ENCODE results near the gene CDK14.

The CDK14 gene

GRCh38 chr7:91182819-91183764 lies 587.0 kb downstream of the CDK14 start:
- DNase-seq, result no peak

DNA sequence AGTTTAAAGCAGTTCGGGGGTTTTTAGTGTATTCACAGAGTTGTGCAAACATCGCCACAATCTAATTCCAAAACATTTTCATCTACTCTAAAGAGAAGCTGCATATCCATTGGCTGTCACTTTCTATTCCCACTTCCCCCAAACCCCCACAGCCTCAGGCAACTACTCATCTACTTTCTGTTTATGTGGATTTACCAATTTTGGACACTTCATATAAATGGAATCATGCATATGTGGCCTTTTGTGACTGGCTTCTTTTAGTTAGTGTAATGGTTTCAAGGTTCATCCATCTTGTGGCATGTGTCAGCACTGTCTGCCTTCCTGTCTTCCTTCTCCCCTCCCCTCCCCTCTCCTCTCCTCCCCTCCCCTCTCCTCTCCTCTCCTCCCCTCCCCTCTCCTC lies 589.6 kb downstream of the CDK14 start:
- no peak for DNase-seq

GRCh38 chr7:91187061-91187460 lies 590.9 kb downstream of the CDK14 start:
- no peak for DNase-seq

DNA sequence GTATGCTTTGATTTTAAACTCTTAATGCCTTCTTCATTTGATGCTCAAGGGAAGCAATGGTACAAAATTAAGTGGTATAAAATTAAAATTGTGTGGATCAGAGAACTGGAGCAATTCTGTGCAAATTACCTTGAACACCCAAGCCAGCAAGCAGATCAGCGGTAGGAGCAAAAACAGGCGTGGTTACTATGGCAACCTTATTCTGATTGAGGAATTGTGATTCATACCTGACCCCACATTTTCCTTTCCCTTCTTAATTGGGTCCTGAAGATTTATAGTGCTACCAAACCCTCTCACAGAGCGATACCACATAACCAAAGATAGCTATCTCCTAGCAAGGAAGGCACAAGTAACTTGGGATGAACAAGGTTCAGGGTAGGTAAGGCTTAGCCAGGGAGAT lies 595.6 kb downstream of the CDK14 start:
- no peak for DNase-seq

- DNase-seq, result no peak
Measured at GRCh38 chr7:91193141-91193540, 597.0 kb downstream of the CDK14 start.

- DNase-seq, result no peak
Measured at GRCh38 chr7:91194841-91195240, 598.7 kb downstream of the CDK14 start.

- DNase-seq, result no peak
Measured at GRCh38 chr7:91196058-91196457, 599.9 kb downstream of the CDK14 start.

DNA sequence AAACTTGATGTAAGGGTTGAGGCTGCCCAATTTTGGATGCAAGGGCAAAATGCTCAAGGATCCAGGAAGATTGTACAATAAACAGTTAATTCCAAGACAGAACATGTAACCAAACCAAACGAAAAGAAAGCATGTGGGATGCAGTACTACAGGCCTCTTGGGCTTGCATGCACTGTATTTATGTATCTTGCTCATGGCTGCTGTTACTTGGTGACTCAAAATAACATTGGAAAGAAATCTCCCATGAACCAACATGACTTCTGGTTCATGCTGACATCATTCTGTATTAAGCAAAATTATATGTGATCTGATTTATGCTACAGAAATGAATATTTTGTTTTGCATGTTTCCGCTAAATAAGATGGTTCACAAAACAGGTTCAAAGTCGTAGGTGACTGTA lies 602.2 kb downstream of the CDK14 start:
- no peak for DNase-seq

DNA sequence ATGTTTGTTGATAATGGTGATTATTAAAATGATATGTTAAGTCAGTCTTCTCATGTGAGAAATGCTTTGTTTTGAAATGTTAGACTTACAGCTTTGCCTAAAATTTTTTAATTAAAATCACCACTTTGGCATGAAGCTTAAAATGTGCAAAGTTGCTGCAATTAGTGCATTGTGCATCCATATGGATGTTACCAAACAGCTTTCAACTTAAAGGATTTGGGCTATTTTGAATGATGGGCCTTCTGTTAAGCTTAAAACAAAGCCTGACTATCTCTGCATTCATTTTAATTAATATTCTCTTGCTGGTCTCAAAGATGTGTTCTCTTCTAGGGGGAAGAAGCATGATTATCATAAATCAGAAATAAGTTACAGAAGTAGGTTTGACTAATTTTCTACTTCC lies 603.5 kb downstream of the CDK14 start:
- DNase-seq, result no peak

DNA sequence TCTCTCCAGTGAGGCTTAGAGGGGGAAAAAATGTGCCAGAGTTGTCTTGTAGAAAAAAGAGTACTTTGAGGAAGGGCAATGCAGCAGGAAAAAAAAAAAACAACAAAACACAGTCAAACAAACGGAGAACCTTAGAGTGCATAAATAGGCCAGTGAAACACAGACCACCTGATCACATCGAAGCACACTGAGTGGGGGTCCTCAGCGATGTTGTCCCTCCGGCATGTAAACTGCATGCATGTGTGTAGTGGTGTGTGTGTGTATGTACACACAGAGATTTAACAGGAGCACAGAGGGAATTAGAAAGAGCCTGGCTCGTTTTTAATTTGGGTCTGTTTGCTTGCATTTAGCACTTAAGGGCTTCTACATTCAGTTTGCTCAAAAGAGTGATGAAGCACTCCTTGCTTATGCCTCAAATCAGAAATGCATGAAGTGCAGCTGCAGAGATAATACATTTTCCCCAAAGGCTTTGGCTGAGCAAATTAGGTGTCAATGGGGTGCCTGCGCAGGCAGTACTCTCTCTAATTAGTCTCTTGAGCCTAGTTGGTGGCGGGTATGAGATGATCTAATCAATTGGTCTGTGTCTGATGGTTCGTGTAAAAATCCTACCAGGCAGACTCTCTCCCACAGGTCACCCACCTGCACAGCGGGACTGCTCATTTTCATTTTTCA lies 605.5 kb downstream of the CDK14 start:
- peak; percentile 22 for DNase-seq

DNA sequence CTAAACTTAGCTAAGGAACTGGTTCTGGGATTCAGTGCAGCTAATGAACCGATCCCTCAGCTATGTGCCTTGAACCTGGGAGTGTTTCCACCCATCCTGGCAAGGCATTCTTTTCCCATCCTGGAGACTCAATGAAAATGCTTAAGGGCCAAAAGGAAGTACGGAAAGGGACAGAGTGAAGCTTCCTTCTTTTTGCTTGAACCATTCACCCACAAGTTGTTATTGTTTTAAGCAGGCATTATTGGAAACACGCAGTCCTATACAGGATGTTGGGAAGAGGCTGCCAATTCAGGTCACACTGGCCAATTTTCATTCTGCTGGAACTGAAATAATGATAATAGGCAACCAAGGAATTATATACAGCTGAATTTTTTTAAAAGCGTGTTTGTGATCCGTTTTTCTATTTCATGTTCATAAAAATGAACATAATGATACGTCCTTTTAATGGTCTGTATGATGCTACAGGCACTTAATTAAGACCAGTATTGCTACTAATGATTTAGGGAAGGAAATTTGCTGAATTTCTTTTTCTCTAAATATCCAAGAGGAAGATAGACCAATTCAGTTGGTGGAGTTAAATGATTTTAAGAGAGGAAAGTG lies 610.3 kb downstream of the CDK14 start:
- DNase-seq, result no peak

DNA sequence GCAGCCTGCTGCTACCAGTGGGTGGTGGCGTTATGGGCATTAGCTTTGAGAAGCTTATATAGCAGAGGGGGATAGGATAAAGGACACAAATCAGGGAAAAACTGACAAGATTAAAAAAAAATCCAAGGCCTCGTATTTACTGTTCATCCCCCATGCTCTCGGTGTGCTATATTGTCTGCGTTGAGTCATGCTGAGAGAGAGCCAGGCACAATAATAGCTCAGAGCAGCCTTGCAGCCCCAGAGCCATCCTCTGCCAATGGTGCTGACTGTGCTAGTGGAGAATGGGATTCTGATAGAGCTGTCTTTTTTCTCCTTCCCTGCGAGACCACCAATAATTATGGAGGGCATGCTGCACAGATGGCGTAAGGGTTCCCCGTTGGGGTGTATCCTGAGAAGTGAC lies 616.5 kb downstream of the CDK14 start:
- no peak for DNase-seq

DNA sequence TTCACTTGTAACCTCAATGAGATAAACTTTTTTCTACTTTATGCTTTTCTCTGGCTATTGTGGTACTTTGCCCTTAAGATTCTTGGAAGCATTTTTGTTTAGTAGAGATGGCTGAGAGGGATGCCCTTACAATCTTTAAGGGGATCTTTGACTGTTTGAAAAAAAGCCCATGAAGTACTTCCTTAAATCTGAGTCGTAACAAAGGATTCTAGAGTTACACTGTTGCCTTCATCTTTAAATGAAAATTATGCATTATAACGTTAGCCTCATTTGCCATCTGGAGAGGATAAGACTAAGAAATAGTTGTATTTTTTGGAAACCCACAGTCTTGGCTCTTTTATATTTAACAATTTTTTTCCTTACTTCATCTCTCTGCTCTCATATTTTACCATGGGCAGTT lies 630.3 kb downstream of the CDK14 start:
- DNase-seq, result no peak

DNA sequence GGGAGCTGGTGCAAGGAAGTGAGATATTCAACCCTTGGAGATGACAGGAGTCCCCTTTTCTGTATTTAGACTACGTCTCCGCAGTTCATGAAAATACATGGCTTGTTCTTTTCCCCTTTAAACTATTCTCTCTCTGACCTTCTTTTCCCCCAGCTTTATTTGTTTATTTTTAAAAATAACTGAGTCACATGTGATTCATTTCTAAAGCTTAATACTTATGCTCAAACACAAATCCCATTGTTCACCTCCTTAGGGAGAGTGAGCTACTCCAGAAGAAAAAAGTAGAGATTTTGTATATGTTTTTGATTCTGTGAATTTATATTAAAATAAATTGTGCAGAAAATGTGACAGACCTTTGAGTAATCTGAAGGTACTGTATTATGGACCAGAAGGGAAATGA lies 632.2 kb downstream of the CDK14 start:
- DNase-seq, result no peak

DNA sequence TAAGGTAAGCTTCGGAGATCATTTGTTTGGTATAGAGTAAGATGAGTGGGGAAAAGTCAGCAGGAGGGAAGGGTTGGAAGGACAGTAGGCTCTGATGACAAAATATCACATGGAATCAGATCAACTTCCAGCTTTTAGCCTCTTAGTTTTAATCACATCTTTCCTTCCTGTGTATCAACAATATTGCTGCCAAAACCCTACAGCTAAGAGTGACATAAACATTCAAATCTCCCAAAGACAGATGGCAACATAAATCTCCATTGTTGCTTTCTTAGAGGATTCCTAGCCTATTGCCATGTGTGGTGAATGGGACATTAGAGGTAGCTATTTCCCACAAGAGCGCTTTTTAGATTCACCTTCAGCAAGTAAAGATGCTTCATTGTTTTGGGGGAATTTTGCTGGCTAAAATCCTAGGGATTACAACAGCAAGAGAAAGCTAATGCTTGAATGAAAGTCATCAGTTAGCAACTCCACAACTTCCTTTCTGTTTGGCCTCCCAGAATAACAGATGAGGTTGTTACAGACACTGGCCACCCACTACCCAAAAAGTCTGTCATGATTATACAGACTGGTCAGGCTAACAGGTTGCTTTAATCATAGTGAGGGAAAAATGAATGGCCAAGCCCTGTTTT lies 632.9 kb downstream of the CDK14 start:
- no peak for DNase-seq

- no peak for DNase-seq
Measured at GRCh38 chr7:91230100-91230499, 634.0 kb downstream of the CDK14 start.

DNA sequence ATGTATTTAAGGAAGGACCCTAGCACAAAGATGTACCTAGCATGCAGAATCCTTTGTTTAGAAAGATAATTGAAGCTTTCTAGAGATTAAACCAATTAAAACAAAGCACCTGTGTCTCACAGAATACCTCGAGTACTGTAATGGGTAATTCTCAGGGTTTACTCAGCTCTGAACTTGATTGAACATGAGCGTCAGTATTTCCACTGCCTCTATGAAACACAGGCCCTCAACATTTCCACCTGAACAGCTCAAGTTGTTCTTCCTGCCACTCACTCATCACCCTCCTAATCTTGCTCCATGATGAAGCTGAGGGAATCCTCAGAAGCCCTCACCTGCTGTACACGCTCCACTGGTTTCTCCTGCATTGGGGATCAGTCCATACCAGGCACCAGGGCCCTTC lies 634.4 kb downstream of the CDK14 start:
- no peak for DNase-seq

DNA sequence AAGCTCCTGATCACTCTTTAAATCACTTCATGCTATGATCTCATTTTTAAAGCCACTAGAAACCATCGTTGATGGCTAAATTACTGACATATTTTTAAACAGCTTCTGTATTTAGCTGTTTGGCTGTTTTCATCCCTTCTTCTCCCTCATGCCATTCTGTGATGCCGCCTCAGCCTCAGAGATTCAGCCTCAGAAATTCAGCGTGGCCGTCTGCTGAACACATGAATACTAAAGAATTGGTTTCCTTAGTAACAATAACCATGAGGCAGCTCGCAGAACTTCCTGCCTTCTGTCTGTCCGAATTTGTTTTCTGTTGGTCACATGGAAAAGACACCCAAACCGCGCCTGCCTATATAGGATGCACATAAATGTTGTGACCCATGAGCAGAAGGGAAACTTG lies 637.1 kb downstream of the CDK14 start:
- DNase-seq, result no peak

GRCh38 chr7:91235211-91235832 lies 639.2 kb downstream of the CDK14 start:
- no peak for DNase-seq

DNA sequence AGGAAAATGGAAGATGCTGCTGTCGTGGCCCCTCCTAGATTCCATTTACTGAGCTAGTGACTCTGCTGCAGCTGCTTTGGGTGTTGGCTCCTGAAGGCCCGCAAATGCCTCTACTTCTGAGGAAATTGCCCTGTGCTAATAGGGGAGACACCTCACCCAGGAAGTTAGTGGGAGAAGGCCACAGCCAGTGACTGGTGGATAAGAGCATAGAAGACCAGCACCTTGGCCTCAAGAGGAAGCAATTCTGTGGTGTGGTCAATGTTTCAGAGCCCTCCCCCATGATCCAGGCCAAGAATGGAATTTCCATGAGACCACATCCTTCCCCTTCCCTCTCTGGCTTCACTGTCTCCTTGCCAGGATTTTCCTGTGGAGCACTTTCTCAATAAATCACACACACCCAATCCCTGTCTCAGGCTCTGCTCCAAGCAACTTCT lies 643.1 kb downstream of the CDK14 start:
- DNase-seq, result no peak

- DNase-seq, result no peak
Measured at GRCh38 chr7:91239772-91240171, 643.7 kb downstream of the CDK14 start.

GRCh38 chr7:91240376-91240941 lies 644.3 kb downstream of the CDK14 start:
- DNase-seq, result no peak
